Breast epithelium (tissue), 4 donors: Measurements from ENCODE around the gene MLXIP. TPM values are rescaled to one million over a fixed set of nuclear protein-coding genes. Genes with fewer than 3 reads are reported as not detected.

Experiments used
- DNase-seq, 2 donors: peaks; one replicate each; pipeline ENCODE4 v3.0.0-alpha.2; 2019; ENCODE audit warnings: low spot score in 2 of 2
- H3K27ac ChIP-seq, 2 donors: fragments of 200-600 bp; sonication (generic) in 1 of 2; one replicate each; pipeline ENCODE4 v1.5.1; 2016 to 2019; ENCODE audit warnings: mild to moderate bottlenecking in 1 of 2
- H3K27me3 ChIP-seq, 2 donors: fragments of 200-600 bp; sonication (generic) in 1 of 2; one replicate each; pipeline versions ENCODE4 v1.5.1 to v1.6.0; 2017 to 2019; ENCODE audit warnings: control low read depth in 1 of 2, mild to moderate bottlenecking in 1 of 2
- H3K36me3 ChIP-seq: fragments of 200-600 bp; one replicate; pipeline ENCODE4 v1.5.1; 2019
- H3K4me1 ChIP-seq, 2 donors: fragments of 200-600 bp; sonication (generic); one replicate each; pipeline ENCODE4 v1.5.1; 2016 to 2019; ENCODE audit warnings: control low read depth in 1 of 2
- H3K4me3 ChIP-seq, 3 donors: fragments of 200-600 bp; sonication (generic); 1 replicate in 2 of 3; 2 replicates in 1 of 3; pipeline ENCODE4 v1.5.1; 2016 to 2019; ENCODE audit warnings: mild to moderate bottlenecking in 3 of 3, moderate library complexity in 2 of 3
- H3K9me3 ChIP-seq, 2 donors: fragments of 200-600 bp; sonication (generic) in 1 of 2; one replicate each; pipeline ENCODE4 v1.5.1; 2016 to 2019; ENCODE audit warnings: control low read depth in 1 of 2
- CTCF ChIP-seq, 3 donors: fragments of 450-650 bp; IDR thresholded peaks; one replicate each; pipeline ENCODE4 v1.5.1; 2016 to 2017; ENCODE audit warnings: antibody characterized with exemption in 3 of 3, mild to moderate bottlenecking in 3 of 3, moderate library complexity in 3 of 3
- POLR2A ChIP-seq: fragments of 450-650 bp; IDR thresholded peaks from one replicate; pipeline ENCODE4 v1.6.1; 2016; ENCODE audit warnings: antibody characterized with exemption, mild to moderate bottlenecking, moderate library complexity
- POLR2AphosphoS5 ChIP-seq, 3 donors: sonication (generic); formaldehyde crosslinking; IDR thresholded peaks; one replicate each; pipeline ENCODE4 v1.6.1; 2017; ENCODE audit warnings: antibody characterized with exemption in 3 of 3
- intact Hi-C: fragments of 100-400 bp; cut with DNase I; formaldehyde crosslinking; loops from one replicate; pipeline ENCODE4 v1.15.1; 2023; ENCODE audit warnings: low total_unique reads
- total RNA-seq, 3 donors: library from RNA; depleted of rRNA; stranded (reverse); fragments of >200 nt; gene quantifications; one replicate each; pipeline ENCODE4 v1.1.0, GENCODE V29; 2016

MLXIP gene
- total RNA-seq, 3 donors from 2014 or later: 21.1 to 31.1 (median 28.2) TPM

- Histone ChIP-seq H3K4me3 (peak overlapping the region in 1 of 3 donors; percentile 26), H3K27me3 (no peaks in the 10 kb centered on the region), H3K36me3 (no peaks in the 10 kb centered on the region), H3K27ac (peak overlapping the region; percentile 86 to 87), H3K9me3 (no peaks in the 10 kb centered on the region), H3K4me1 (peaks cover 0 to 31% of the 10 kb centered on the region in 2 donors)
- intact Hi-C loops: no loop called here
- no peak for TF ChIP-seq CTCF (IDR thresholded peaks at IDR 0.05)
- peak in 2 of 3 donors; percentile 24 to 33 for TF ChIP-seq POLR2AphosphoS5 (IDR thresholded peaks at IDR 0.05)
- TF ChIP-seq POLR2A: no peak
- DNase-seq: peak; percentile 64 to 65
These were observed 19.6 kb downstream of the MLXIP start for GRCh38 chr12:122097927-122098756.

GRCh38 chr12:122099280-122099749, 20.8 kb downstream of the MLXIP start:
- no peak for DNase-seq
- TF ChIP-seq POLR2AphosphoS5 (IDR thresholded peaks at IDR 0.05) (no peak), POLR2A (no peak), CTCF (IDR thresholded peaks at IDR 0.05) (no peak)
- Histone ChIP-seq H3K27ac (peak overlapping the region; percentile 86 to 87), H3K9me3 (no peaks in the 10 kb centered on the region), H3K4me3 (no peak overlapping the region), H3K4me1 (peaks cover 0 to 31% of the 10 kb centered on the region in 2 donors), H3K36me3 (no peaks in the 10 kb centered on the region), H3K27me3 (no peaks in the 10 kb centered on the region)
- intact Hi-C loops: no loop called here

GRCh38 chr12:122099856-122100255, 21.3 kb downstream of the MLXIP start:
- intact Hi-C loops: no loop called here
- H3K9me3 ChIP-seq: no peaks in the 10 kb centered on the region
- H3K27me3 ChIP-seq: no peaks in the 10 kb centered on the region
- H3K36me3 ChIP-seq: no peaks in the 10 kb centered on the region
- no peak for DNase-seq
- peaks cover 0 to 31% of the 10 kb centered on the region in 2 donors for H3K4me1 ChIP-seq
- H3K4me3 ChIP-seq: no peak overlapping the region
- H3K27ac ChIP-seq: peak overlapping the region; percentile 86 to 87
- TF ChIP-seq CTCF (IDR thresholded peaks at IDR 0.05) (no peak), POLR2A (no peak), POLR2AphosphoS5 (IDR thresholded peaks at IDR 0.05) (no peak)

- intact Hi-C loops: no loop called here
- Histone ChIP-seq H3K9me3 (no peaks in the 10 kb centered on the region), H3K27ac (no peak overlapping the region), H3K4me1 (peaks cover 0 to 31% of the 10 kb centered on the region in 2 donors), H3K36me3 (no peaks in the 10 kb centered on the region), H3K4me3 (no peak overlapping the region), H3K27me3 (no peaks in the 10 kb centered on the region)
- no peak for DNase-seq
- TF ChIP-seq POLR2AphosphoS5 (IDR thresholded peaks at IDR 0.05): no peak
- no peak for TF ChIP-seq CTCF (IDR thresholded peaks at IDR 0.05)
- no peak for TF ChIP-seq POLR2A
These were observed 22.0 kb downstream of the MLXIP start for GRCh38 chr12:122100568-122100967.

- Histone ChIP-seq H3K9me3 (no peaks in the 10 kb centered on the region), H3K4me1 (peaks cover 0 to 29% of the 10 kb centered on the region in 2 donors), H3K27ac (peak overlapping the region in 1 of 2 donors; percentile 57), H3K36me3 (no peaks in the 10 kb centered on the region), H3K27me3 (no peaks in the 10 kb centered on the region), H3K4me3 (no peak overlapping the region)
- TF ChIP-seq POLR2A (no peak), CTCF (IDR thresholded peaks at IDR 0.05) (no peak), POLR2AphosphoS5 (IDR thresholded peaks at IDR 0.05) (no peak)
- no peak for DNase-seq
- intact Hi-C loops: no loop called here
These were observed 23.8 kb downstream of the MLXIP start for GRCh38 chr12:122102331-122102730.
